NK-92 treated with Interleukin-12 subunit alpha and Interleukin-12 subunit beta, amount 100 ng/mL, for 24 hours (cell line): ENCODE measurements around the gene ITK.
"Not testable (repeated sequence)": the region's sequence is repeated elsewhere in the genome, so short reads cannot be mapped to it uniquely, and the experiment has no call there.

Experiments
- DNase-seq: peaks from one replicate; lab custom pipeline; 2025; lab: John Stamatoyannopoulos, UW

The ITK gene

GRCh38 chr5:157212307-157212706 lies 31.7 kb downstream of the ITK start:
- DNase-seq, result no peak

- no peak for DNase-seq
Observed at GRCh38 chr5:157213527-157214243, 33.0 kb downstream of the ITK start.

GRCh38 chr5:157214415-157214814 lies 33.8 kb downstream of the ITK start:
- DNase-seq, result no peak

GRCh38 chr5:157214861-157215513 lies 34.3 kb downstream of the ITK start:
- DNase-seq, result peak; percentile 46

- peak; percentile 76 for DNase-seq
Observed at GRCh38 chr5:157215514-157216167, 35.0 kb downstream of the ITK start.

- DNase-seq, result no peak
Observed at GRCh38 chr5:157216391-157217142, 35.9 kb downstream of the ITK start.

GRCh38 chr5:157217289-157218024 lies 36.8 kb downstream of the ITK start:
- peak; percentile 48 for DNase-seq

- no peak for DNase-seq
Observed at GRCh38 chr5:157219491-157220271, 39.0 kb downstream of the ITK start.

- no peak for DNase-seq
Observed at GRCh38 chr5:157221959-157222358, 41.3 kb downstream of the ITK start.

GRCh38 chr5:157222506-157223230 lies 42.0 kb downstream of the ITK start:
- DNase-seq, result no peak

- DNase-seq, result no peak
Observed at GRCh38 chr5:157225469-157226422, 45.1 kb downstream of the ITK start.

- DNase-seq, result no peak
Observed at GRCh38 chr5:157230610-157231009, 50.0 kb downstream of the ITK start.

- no peak for DNase-seq
Observed at GRCh38 chr5:157232706-157233105, 52.1 kb downstream of the ITK start.

- no peak for DNase-seq
Observed at GRCh38 chr5:157233515-157233914, 52.9 kb downstream of the ITK start.

- no peak for DNase-seq
Observed at GRCh38 chr5:157236423-157236822, 55.8 kb downstream of the ITK start.

GRCh38 chr5:157241483-157241882 lies 60.8 kb downstream of the ITK start:
- DNase-seq, result no peak

GRCh38 chr5:157244704-157245103 lies 64.1 kb downstream of the ITK start:
- not testable (repeated sequence) for DNase-seq

GRCh38 chr5:157245476-157245875 lies 64.8 kb downstream of the ITK start:
- DNase-seq, result no peak

GRCh38 chr5:157245886-157246285 lies 65.2 kb downstream of the ITK start:
- DNase-seq, result no peak
